Measurements from ENCODE around the gene SLC9A9.

GRCh38 chr3:143332026-143332425 lies 516.2 kb downstream of the SLC9A9 start:
- TF ChIP-seq CTCF (IDR thresholded peaks at IDR 0.05; ENCODE audit: low read length) (no peak), EZH2 (optimal IDR thresholded peaks at IDR 0.05; ENCODE audit: low read depth, low read length) (no peak)
